GM23248 (cell line): ENCODE results near the gene RNF144B.

Experiments
- EZH2 ChIP-seq: fragments of 200-600 bp; sonication (generic); IDR thresholded peaks from 2 replicates; pipeline ENCODE4 v1.6.1; 2018; ENCODE audit warnings: antibody characterized with exemption, mild to moderate bottlenecking; ENCODE audit not compliant: insufficient read depth, poor library complexity, severe bottlenecking
- EZH2phosphoT487 ChIP-seq: fragments of 200-600 bp; sonication (generic); IDR thresholded peaks from 2 replicates; pipeline ENCODE4 v1.6.1; 2018; ENCODE audit warnings: antibody characterized with exemption, moderate library complexity, mild to moderate bottlenecking, low read depth; ENCODE audit not compliant: insufficient read depth

GRCh38 chr6:18496462-18496861 lies 109.3 kb downstream of the RNF144B start:
- TF ChIP-seq EZH2phosphoT487 = no peak
- no peak for TF ChIP-seq EZH2
